Vagina (tissue), 2 donors: ENCODE results near the gene PRKCE. TPM values are rescaled to one million over a fixed set of nuclear protein-coding genes. Genes with fewer than 3 reads are reported as not detected.

ENCODE experiments used
- DNase-seq, 2 donors: peaks; one replicate each; pipeline ENCODE4 v3.0.0-alpha.2; 2017; ENCODE audit errors: extremely low spot score in 2 of 2
- H3K27ac ChIP-seq: fragments of 200-600 bp; sonication (generic); one replicate; pipeline ENCODE4 v1.5.1; 2019
- H3K27me3 ChIP-seq: fragments of 200-600 bp; sonication (generic); one replicate; pipeline ENCODE4 v1.5.1; 2019
- H3K36me3 ChIP-seq, 2 donors: fragments of 200-600 bp; sonication (generic); one replicate each; pipeline ENCODE4 v1.5.1; 2017 to 2019
- H3K4me1 ChIP-seq: fragments of 200-600 bp; sonication (generic); one replicate; pipeline ENCODE4 v1.5.1; 2019
- H3K4me3 ChIP-seq, 2 donors: fragments of 200-600 bp; sonication (generic); 1 replicate in 1 of 2; 2 replicates in 1 of 2; pipeline ENCODE4 v1.5.1; 2016 to 2019
- H3K9me3 ChIP-seq: fragments of 200-600 bp; sonication (generic); one replicate; pipeline ENCODE4 v1.5.1; 2019
- CTCF ChIP-seq, 3 experiments: fragments of 450-650 bp in 2 of 3; fragments of 200-600 bp in 1 of 3; sonication (generic) in 1 of 3; IDR thresholded peaks; one replicate each; pipeline ENCODE4 v1.5.1; 2017 to 2019; ENCODE audit warnings: antibody characterized with exemption in 3 of 3, mild to moderate bottlenecking in 2 of 3, moderate library complexity in 2 of 3
- POLR2A ChIP-seq, 2 donors: fragments of 450-650 bp; IDR thresholded peaks; one replicate each; pipeline ENCODE4 v1.6.1; 2017; ENCODE audit warnings: antibody characterized with exemption in 2 of 2, mild to moderate bottlenecking in 2 of 2, moderate library complexity in 2 of 2
- POLR2AphosphoS5 ChIP-seq, 2 donors: sonication (generic); formaldehyde crosslinking; IDR thresholded peaks; one replicate each; pipeline ENCODE4 v1.9.0; 2017; ENCODE audit warnings: antibody characterized with exemption in 2 of 2, mild to moderate bottlenecking in 2 of 2, low read depth in 1 of 2; ENCODE audit not compliant: insufficient read depth in 1 of 2
- intact Hi-C: fragments of 100-400 bp; cut with DNase I; formaldehyde crosslinking; loops from one replicate; pipeline ENCODE4 v1.15.1; 2023
- total RNA-seq: library from RNA; depleted of rRNA; stranded (reverse); fragments of >200 nt; gene quantifications from one replicate; pipeline ENCODE4 v1.2.3, GENCODE V29; 2016

PRKCE gene
- total RNA-seq, 1 donor from 2014 or later = 11.8 TPM

- H3K27ac ChIP-seq = no peak overlapping the region
- TF ChIP-seq POLR2A (IDR thresholded peaks at IDR 0.05) (no peak), CTCF (IDR thresholded peaks at IDR 0.05) (no peak), POLR2AphosphoS5 (IDR thresholded peaks at IDR 0.05; ENCODE audit: insufficient read depth in 1 of 2, low read depth in 1 of 2) (no peak)
- no peaks in the 10 kb centered on the region for H3K36me3 ChIP-seq
- no peaks in the 10 kb centered on the region for H3K27me3 ChIP-seq
- DNase-seq = no peak
- intact Hi-C loops = no loop called here
- peaks cover 33% of the 10 kb centered on the region for H3K4me1 ChIP-seq
- no peak overlapping the region for H3K4me3 ChIP-seq
- no peaks in the 10 kb centered on the region for H3K9me3 ChIP-seq
Measured at GRCh38 chr2:45851111-45851510, 199.6 kb downstream of the PRKCE start.

GRCh38 chr2:45851576-45852304 is 200.3 kb downstream of the PRKCE start:
- H3K36me3 ChIP-seq = no peaks in the 10 kb centered on the region
- peaks cover 33% of the 10 kb centered on the region for H3K4me1 ChIP-seq
- TF ChIP-seq CTCF (IDR thresholded peaks at IDR 0.05) (no peak), POLR2AphosphoS5 (IDR thresholded peaks at IDR 0.05; ENCODE audit: insufficient read depth in 1 of 2, low read depth in 1 of 2) (no peak), POLR2A (IDR thresholded peaks at IDR 0.05) (no peak)
- no peak overlapping the region for H3K4me3 ChIP-seq
- intact Hi-C loops = no loop called here
- no peaks in the 10 kb centered on the region for H3K9me3 ChIP-seq
- no peak for DNase-seq
- H3K27me3 ChIP-seq = no peaks in the 10 kb centered on the region
- H3K27ac ChIP-seq = peak overlapping the region; percentile 12

GRCh38 chr2:45852450-45853150 is 201.1 kb downstream of the PRKCE start:
- intact Hi-C loops = no loop called here
- H3K9me3 ChIP-seq = no peaks in the 10 kb centered on the region
- no peak for DNase-seq
- H3K36me3 ChIP-seq = no peaks in the 10 kb centered on the region
- TF ChIP-seq CTCF (IDR thresholded peaks at IDR 0.05) = no peak
- no peak for TF ChIP-seq POLR2A (IDR thresholded peaks at IDR 0.05)
- no peak for TF ChIP-seq POLR2AphosphoS5 (IDR thresholded peaks at IDR 0.05; ENCODE audit: insufficient read depth in 1 of 2, low read depth in 1 of 2)
- peaks cover 33% of the 10 kb centered on the region for H3K4me1 ChIP-seq
- H3K27me3 ChIP-seq = no peaks in the 10 kb centered on the region
- H3K27ac ChIP-seq = no peak overlapping the region
- H3K4me3 ChIP-seq = no peak overlapping the region

GRCh38 chr2:45855374-45855773 is 203.9 kb downstream of the PRKCE start:
- H3K4me1 ChIP-seq = peaks cover 25% of the 10 kb centered on the region
- H3K4me3 ChIP-seq = no peak overlapping the region
- H3K27ac ChIP-seq = no peak overlapping the region
- TF ChIP-seq POLR2AphosphoS5 (IDR thresholded peaks at IDR 0.05; ENCODE audit: insufficient read depth in 1 of 2, low read depth in 1 of 2) = no peak
- no peak for TF ChIP-seq CTCF (IDR thresholded peaks at IDR 0.05)
- TF ChIP-seq POLR2A (IDR thresholded peaks at IDR 0.05) = no peak
- H3K9me3 ChIP-seq = no peaks in the 10 kb centered on the region
- H3K27me3 ChIP-seq = no peaks in the 10 kb centered on the region
- intact Hi-C loops = no loop called here
- no peak for DNase-seq
- no peaks in the 10 kb centered on the region for H3K36me3 ChIP-seq
